Transverse colon (tissue), 4 donors: Measurements from ENCODE around the gene LGR6. TPM values are rescaled to one million over a fixed set of nuclear protein-coding genes. Genes with fewer than 3 reads are reported as not detected.

Experiments used
- DNase-seq: peaks from one replicate; pipeline ENCODE4 v3.0.0-alpha.2; 2019
- H3K27ac ChIP-seq, 4 donors: fragments of 200-600 bp; sonication (generic); 2 replicates each; pipeline ENCODE4 v1.5.1; 2016 to 2018; ENCODE audit warnings: inconsistent platforms in 4 of 4
- H3K27me3 ChIP-seq: fragments of 200-600 bp; sonication (generic); 2 replicates; pipeline ENCODE4 v1.5.1; 2017; ENCODE audit warnings: inconsistent platforms
- H3K36me3 ChIP-seq, 4 donors: fragments of 200-600 bp; sonication (generic); 2 replicates each; pipeline ENCODE4 v1.5.1; 2017 to 2019; ENCODE audit warnings: inconsistent platforms in 4 of 4
- H3K4me1 ChIP-seq, 4 donors: fragments of 200-600 bp; sonication (generic); 2 replicates each; pipeline ENCODE4 v1.5.1; 2017 to 2020; ENCODE audit warnings: inconsistent platforms in 4 of 4
- H3K4me3 ChIP-seq, 4 donors: fragments of 200-600 bp; sonication (generic); 1 replicate in 1 of 4; 2 replicates in 3 of 4; pipeline versions ENCODE4 v1.5.1 to v1.6.1; 2017 to 2019; ENCODE audit warnings: inconsistent platforms in 4 of 4
- H3K9me3 ChIP-seq, 2 donors: fragments of 200-600 bp; sonication (generic); 2 replicates each; pipeline ENCODE4 v1.5.1; 2017 to 2019; ENCODE audit warnings: inconsistent platforms in 2 of 2
- CTCF ChIP-seq, 5 experiments: fragments of 200-600 bp in 3 of 5; fragments of 450-650 bp in 2 of 5; sonication (generic) in 3 of 5; IDR thresholded peaks; 1 replicate in 2 of 5; 2 replicates in 3 of 5; pipeline ENCODE4 v1.5.1; 2016 to 2017; ENCODE audit warnings: antibody characterized with exemption in 5 of 5, inconsistent platforms in 3 of 5, mild to moderate bottlenecking in 2 of 5, moderate library complexity in 1 of 5
- EP300 ChIP-seq: sonication (generic); formaldehyde crosslinking; IDR thresholded peaks from one replicate; pipeline ENCODE4 v1.6.1; 2017; ENCODE audit warnings: antibody characterized with exemption, low read depth
- POLR2A ChIP-seq: fragments of 450-650 bp; IDR thresholded peaks from one replicate; pipeline ENCODE4 v1.6.1; 2016; ENCODE audit warnings: antibody characterized with exemption, mild to moderate bottlenecking, moderate library complexity
- POLR2AphosphoS5 ChIP-seq, 3 donors: sonication (generic); formaldehyde crosslinking; IDR thresholded peaks; one replicate each; pipeline ENCODE4 v1.6.1; 2016; ENCODE audit warnings: antibody characterized with exemption in 3 of 3
- WGBS, 2 donors: methylation state at CpG; one replicate each; pipeline ENCODE4 v1.1.5; 2018; ENCODE audit warnings: low coverage in 1 of 2; 5-methylcytosine and 5-hydroxymethylcytosine counted together
- in situ Hi-C, 4 donors: fragments of 200-750 bp; cut with MboI; loops; one replicate each; pipeline versions ENCODE4 v1.15.0 to v1.15.1; 2017; ENCODE audit warnings: low sequenced_read_pairs in 3 of 4, low pct_ligation_motif_present in 1 of 4, low pct_unique_long_range_greater_than_20kb in 1 of 4
- intact Hi-C: fragments of 100-400 bp; cut with DNase I; formaldehyde crosslinking; loops from one replicate; pipeline ENCODE4 v1.15.1; 2023; ENCODE audit warnings: low total_unique reads
- total RNA-seq, 4 donors: library from RNA; depleted of rRNA; stranded (reverse); fragments of >200 nt; gene quantifications; one replicate each; pipeline ENCODE4 v1.1.0, GENCODE V29; 2016

Gene LGR6
- total RNA-seq, 4 donors from 2014 or later = 0.41 to 1.6 TPM; not detected in 2

GRCh38 chr1:202215472-202216130 is 22.0 kb downstream of the LGR6 start:
- WGBS, 2 donors = 70 to 81% methylated on average over 4 to 10 of the region's 10 CpGs
- H3K4me3 ChIP-seq = no peak overlapping the region
- no peak for DNase-seq
- in situ Hi-C loops (no loop called here), intact Hi-C loops (no loop called here)
- H3K27me3 ChIP-seq = peaks cover 40% of the 10 kb centered on the region
- TF ChIP-seq POLR2AphosphoS5 (IDR thresholded peaks at IDR 0.05) = no peak
- TF ChIP-seq EP300 = no peak
- no peak for TF ChIP-seq CTCF (IDR thresholded peaks at IDR 0.05)
- TF ChIP-seq POLR2A = no peak
- H3K36me3 ChIP-seq = no peaks in the 10 kb centered on the region
- no peak overlapping the region for H3K27ac ChIP-seq
- H3K9me3 ChIP-seq = no peaks in the 10 kb centered on the region
- peaks cover 0 to 11% (median 0%) of the 10 kb centered on the region in 4 donors for H3K4me1 ChIP-seq

- DNase-seq = no peak
- TF ChIP-seq POLR2A = no peak
- TF ChIP-seq POLR2AphosphoS5 (IDR thresholded peaks at IDR 0.05) = no peak
- TF ChIP-seq CTCF (IDR thresholded peaks at IDR 0.05) = no peak
- TF ChIP-seq EP300 = no peak
- intact Hi-C loops (no loop called here), in situ Hi-C loops (no loop called here)
- H3K27ac ChIP-seq = no peak overlapping the region
- no peaks in the 10 kb centered on the region for H3K36me3 ChIP-seq
- 79% methylated on average over 4 of the region's 4 CpGs; no CpG with 5 or more reads in 1 of the 2 donors for WGBS, 2 donors
- H3K4me1 ChIP-seq = peaks cover 0 to 11% (median 0%) of the 10 kb centered on the region in 4 donors
- H3K9me3 ChIP-seq = no peaks in the 10 kb centered on the region
- H3K27me3 ChIP-seq = peaks cover 40% of the 10 kb centered on the region
- H3K4me3 ChIP-seq = no peak overlapping the region
Measured at GRCh38 chr1:202216691-202217090, 23.1 kb downstream of the LGR6 start.

GRCh38 chr1:202217516-202217915 is 23.9 kb downstream of the LGR6 start:
- DNase-seq = no peak
- Histone ChIP-seq H3K27ac (no peak overlapping the region), H3K36me3 (no peaks in the 10 kb centered on the region), H3K4me3 (no peak overlapping the region), H3K27me3 (peaks cover 37% of the 10 kb centered on the region), H3K9me3 (no peaks in the 10 kb centered on the region), H3K4me1 (peaks cover 0 to 11% (median 0%) of the 10 kb centered on the region in 4 donors)
- in situ Hi-C loops (no loop called here), intact Hi-C loops (no loop called here)
- 60 to 90% methylated on average over 1 to 3 of the region's 3 CpGs for WGBS, 2 donors
- TF ChIP-seq CTCF (IDR thresholded peaks at IDR 0.05) (no peak), POLR2A (no peak), EP300 (no peak), POLR2AphosphoS5 (IDR thresholded peaks at IDR 0.05) (no peak)

- WGBS, 2 donors = 91% methylated on average over 1 of the region's 1 CpG; no CpG with 5 or more reads in 1 of the 2 donors
- TF ChIP-seq POLR2AphosphoS5 (IDR thresholded peaks at IDR 0.05) = no peak
- TF ChIP-seq POLR2A = no peak
- no peak for TF ChIP-seq EP300
- TF ChIP-seq CTCF (IDR thresholded peaks at IDR 0.05) = no peak
- DNase-seq = no peak
- in situ Hi-C loops = no loop called here
- Histone ChIP-seq H3K27ac (no peak overlapping the region), H3K4me3 (no peak overlapping the region), H3K36me3 (no peaks in the 10 kb centered on the region), H3K4me1 (peaks cover 0 to 11% (median 0%) of the 10 kb centered on the region in 4 donors), H3K9me3 (no peaks in the 10 kb centered on the region), H3K27me3 (peaks cover 34% of the 10 kb centered on the region)
- intact Hi-C loops = no loop called here
Measured at GRCh38 chr1:202217951-202218350, 24.4 kb downstream of the LGR6 start.
